ENCODE measurements around the gene AHCY.
"Not testable (repeated sequence)": the region's sequence is repeated elsewhere in the genome, so short reads cannot be mapped to it uniquely, and the experiment has no call there.

The AHCY gene

GRCh38 chr20:34260208-34260942 lies 42.8 kb downstream of the AHCY start:
- no peak for DNase-seq (ENCODE audit: low spot score)

GRCh38 chr20:34256629-34257124 lies 46.5 kb downstream of the AHCY start:
- DNase-seq (ENCODE audit: low spot score) = no peak

- no peak for DNase-seq (ENCODE audit: low spot score)
Observed at GRCh38 chr20:34254979-34255378, 48.2 kb downstream of the AHCY start.

- peak; percentile 39 for DNase-seq (ENCODE audit: low spot score)
Observed at GRCh38 chr20:34252431-34253086, 50.6 kb downstream of the AHCY start.

- no peak for DNase-seq (ENCODE audit: low spot score)
Observed at GRCh38 chr20:34251619-34252018, 51.5 kb downstream of the AHCY start.

- no peak for DNase-seq (ENCODE audit: low spot score)
Observed at GRCh38 chr20:34250005-34250404, 53.1 kb downstream of the AHCY start.

GRCh38 chr20:34249291-34249690 lies 53.9 kb downstream of the AHCY start:
- no peak for DNase-seq (ENCODE audit: low spot score)

GRCh38 chr20:34246126-34246626 lies 57.0 kb downstream of the AHCY start:
- no peak for DNase-seq (ENCODE audit: low spot score)

- no peak for DNase-seq (ENCODE audit: low spot score)
Observed at GRCh38 chr20:34243377-34243776, 59.8 kb downstream of the AHCY start.

GRCh38 chr20:34242879-34243278 lies 60.3 kb downstream of the AHCY start:
- no peak for DNase-seq (ENCODE audit: low spot score)

GRCh38 chr20:34242015-34242414 lies 61.1 kb downstream of the AHCY start:
- not testable (repeated sequence) for DNase-seq (ENCODE audit: low spot score)

GRCh38 chr20:34240693-34241615 lies 62.2 kb downstream of the AHCY start, which contains the start of gene ASIP:
TSS of gene ASIP (plus strand) at chr20:34241423. CDS start at chr20:34260375, 18,952 bp downstream.
- DNase-seq (ENCODE audit: low spot score) = no peak

- no peak for DNase-seq (ENCODE audit: low spot score)
Observed at GRCh38 chr20:34240121-34240520, 63.0 kb downstream of the AHCY start.

GRCh38 chr20:34237942-34238341 lies 65.2 kb downstream of the AHCY start:
- DNase-seq (ENCODE audit: low spot score) = no peak

GRCh38 chr20:34235875-34236274 lies 67.3 kb downstream of the AHCY start:
- DNase-seq (ENCODE audit: low spot score) = no peak

- DNase-seq (ENCODE audit: low spot score) = no peak
Observed at GRCh38 chr20:34233687-34234086, 69.5 kb downstream of the AHCY start.

GRCh38 chr20:34232494-34233087 lies 70.6 kb downstream of the AHCY start:
- no peak for DNase-seq (ENCODE audit: low spot score)

- no peak for DNase-seq (ENCODE audit: low spot score)
Observed at GRCh38 chr20:34231634-34232033, 71.5 kb downstream of the AHCY start.
